SIG-M5 treated with dmso at 0.1 percent for 504 hours (cell line): ENCODE results near the gene STEAP2.
"Not testable (repeated sequence)": the region's sequence is repeated elsewhere in the genome, so short reads cannot be mapped to it uniquely, and the experiment has no call there.

Experiments used
- DNase-seq: peaks from one replicate; lab custom pipeline; 2025; ENCODE audit not compliant: unreplicated experiment; lab: John Stamatoyannopoulos, UW

Gene STEAP2

DNA sequence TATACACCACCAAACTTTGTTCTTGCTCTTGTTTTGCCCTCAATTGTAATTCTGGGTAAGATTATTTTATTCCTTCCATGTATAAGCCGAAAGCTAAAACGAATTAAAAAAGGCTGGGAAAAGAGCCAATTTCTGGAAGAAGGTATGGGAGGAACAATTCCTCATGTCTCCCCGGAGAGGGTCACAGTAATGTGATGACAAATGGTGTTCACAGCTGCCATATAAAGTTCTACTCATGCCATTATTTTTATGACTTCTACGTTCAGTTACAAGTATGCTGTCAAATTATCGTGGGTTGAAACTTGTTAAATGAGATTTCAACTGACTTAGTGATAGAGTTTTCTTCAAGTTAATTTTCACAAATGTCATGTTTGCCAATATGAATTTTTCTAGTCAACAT, 20.9 kb downstream of the STEAP2 start:
- no peak for DNase-seq

DNA sequence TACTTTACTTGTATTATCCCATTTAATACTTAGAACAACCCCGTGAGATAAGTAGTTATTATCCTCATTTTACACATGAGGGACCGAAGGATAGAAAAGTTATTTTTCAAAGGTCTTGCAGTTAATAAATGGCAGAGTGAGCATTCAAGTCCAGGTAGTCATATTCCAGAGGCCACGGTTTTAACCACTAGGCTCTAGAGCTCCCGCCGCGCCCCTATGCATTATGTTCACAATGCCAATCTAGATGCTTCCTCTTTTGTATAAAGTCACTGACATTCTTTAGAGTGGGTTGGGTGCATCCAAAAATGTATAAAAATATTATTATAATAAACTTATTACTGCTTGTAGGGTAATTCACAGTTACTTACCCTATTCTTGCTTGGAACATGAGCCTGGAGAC, 22.0 kb downstream of the STEAP2 start:
- no peak for DNase-seq

DNA sequence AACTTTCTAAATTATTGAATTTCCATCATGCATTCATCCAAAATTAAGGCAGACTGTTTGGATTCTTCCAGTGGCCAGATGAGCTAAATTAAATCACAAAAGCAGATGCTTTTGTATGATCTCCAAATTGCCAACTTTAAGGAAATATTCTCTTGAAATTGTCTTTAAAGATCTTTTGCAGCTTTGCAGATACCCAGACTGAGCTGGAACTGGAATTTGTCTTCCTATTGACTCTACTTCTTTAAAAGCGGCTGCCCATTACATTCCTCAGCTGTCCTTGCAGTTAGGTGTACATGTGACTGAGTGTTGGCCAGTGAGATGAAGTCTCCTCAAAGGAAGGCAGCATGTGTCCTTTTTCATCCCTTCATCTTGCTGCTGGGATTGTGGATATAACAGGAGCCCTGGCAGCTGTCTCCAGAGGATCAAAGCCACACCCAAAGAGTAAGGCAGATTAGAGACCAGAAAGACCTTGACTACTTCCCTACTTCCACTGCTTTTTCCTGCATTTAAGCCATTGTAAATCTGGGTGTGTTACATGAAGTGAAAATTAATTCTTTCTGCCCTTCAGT, 25.3 kb downstream of the STEAP2 start:
- DNase-seq: no peak

DNA sequence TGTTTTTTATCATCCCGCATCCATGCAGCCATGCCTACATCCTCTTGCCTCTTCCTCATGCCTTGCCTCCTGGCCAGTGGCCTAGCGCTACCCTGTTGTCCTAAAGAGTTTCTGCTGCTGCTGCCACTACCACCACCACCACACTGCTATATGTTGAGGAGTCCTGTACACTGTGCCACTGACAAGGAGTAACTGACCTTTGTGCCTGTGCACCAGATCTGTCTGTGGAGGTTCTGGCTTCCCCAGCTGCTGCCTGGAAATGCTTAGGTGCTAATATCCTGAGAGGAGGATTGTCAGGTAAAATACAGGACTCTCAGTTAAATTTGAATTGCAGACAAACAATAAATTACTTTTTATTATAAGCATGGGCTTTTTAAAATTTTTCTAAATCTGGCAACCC, 26.5 kb downstream of the STEAP2 start:
- DNase-seq: no peak

DNA sequence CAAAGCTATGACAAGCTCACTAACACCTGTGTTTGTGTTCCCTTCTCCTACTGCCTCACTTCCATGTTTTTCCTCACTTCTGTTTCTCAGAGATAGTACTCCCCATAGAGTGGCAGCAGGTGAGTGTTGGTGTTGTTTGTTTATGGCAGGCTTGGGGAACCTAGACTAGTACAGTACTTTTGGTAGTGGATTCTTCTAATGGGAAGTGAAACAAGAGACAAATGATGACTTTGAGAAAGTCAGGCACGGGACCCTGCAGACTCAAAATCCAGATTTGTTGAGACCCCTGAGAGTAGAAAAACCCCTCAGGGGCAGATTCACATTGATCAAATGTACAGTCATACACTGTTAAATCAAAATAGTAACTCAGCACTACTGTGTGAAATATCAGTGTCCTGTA, 27.0 kb downstream of the STEAP2 start:
- DNase-seq: peak; percentile 0

DNA sequence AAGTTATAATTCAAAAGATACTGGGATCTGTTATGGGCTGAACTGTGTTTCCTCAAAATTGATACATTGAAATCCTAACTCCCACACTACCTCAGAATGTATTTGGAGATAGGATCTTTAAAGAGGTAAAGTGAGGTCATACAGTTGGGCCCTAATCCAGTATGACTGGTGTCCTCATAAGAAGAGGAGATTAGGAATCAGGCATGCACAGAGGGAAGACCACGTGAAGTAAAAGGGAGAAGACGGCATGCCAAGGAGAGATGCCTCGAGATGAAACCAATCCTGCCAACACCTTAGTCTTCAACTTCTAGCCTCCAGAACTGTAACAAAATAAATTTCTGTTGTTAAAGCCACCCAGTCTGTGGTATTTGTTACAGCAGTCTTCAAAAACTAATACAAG, 27.5 kb downstream of the STEAP2 start:
- DNase-seq: no peak

DNA sequence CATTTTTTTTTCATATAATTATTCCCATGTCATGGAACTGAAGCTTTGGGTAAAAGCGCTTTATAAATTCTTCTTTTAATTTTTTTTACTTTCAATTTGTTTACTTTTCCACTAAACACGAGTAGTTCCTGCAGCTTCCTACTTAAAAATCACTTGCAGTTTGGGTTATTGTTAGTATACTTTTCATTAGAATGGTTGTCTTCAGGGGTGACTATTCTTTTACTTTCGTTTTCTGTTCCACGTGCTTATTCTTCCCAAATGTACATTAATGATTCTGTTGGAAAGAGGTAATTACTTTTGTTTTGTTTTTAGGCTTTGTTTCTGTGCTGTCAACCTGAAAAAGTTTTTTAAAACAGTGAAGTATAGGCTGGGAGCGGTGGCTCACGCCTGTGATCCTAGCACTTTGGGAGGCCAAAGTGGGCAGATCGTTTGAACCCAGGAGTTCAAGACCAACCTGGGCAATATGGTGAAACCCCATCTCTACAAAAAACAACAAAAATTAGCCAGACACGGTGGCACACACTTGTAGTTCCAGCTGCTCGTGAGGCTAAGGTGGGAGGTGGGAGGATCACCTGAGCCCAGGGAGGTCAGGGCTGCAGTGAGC, 28.2 kb downstream of the STEAP2 start:
- no peak for DNase-seq

DNA sequence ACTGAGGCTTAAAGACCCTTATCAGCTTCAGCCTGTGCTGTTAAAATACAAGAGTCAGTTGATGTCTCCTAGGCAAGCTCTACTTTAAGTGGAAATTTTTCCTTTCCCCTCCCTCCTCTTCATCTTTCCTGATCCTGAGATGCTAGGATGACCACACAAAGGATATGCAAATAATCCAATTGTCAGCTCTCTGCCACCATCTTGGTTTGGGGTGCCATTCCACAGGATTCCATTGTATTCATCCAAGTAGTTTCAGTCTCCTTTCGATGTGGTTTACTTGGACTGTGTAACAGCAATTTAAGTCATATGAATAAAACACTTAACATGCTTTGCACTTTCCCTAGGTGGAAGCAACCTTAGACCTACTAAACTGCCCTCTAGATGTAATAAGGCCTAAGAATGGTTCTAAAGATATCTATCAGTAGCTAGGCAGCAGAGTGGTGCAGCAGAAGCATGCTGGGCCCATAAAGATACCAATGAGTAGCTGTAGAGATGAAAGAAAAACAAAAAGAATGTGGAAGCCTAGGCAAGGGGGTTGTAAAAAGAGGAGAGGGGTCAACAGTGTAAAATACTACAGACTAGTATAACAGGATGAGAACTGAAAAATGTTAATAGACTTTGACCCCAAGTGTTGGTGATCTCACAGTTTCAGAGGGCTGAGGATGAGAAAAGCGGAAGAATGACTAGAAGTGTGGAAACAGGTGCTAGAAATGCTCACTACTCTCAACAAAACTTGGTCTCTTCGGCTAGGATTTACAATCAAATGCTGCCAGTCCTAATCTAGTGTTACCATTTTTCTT, 31.0 kb downstream of the STEAP2 start:
- no peak for DNase-seq

DNA sequence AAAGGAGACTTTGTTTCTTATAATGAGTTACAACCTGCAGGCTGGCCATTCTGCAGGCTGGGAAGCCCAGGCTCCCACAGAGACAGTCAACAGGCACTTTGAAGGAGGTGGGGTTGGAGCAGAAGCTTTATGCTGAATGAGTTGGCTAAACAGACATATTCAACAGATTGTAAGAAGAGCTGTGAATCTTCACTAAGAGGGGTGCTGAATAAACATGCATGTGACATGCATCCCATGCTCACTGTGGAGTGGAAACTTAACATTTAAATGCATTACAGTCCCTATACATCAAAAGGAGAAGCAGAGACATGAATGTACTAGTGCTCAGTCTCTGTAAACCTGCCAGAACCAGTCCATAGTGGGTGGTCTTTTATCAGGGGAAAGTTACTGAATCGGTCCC, 32.0 kb downstream of the STEAP2 start:
- no peak for DNase-seq

DNA sequence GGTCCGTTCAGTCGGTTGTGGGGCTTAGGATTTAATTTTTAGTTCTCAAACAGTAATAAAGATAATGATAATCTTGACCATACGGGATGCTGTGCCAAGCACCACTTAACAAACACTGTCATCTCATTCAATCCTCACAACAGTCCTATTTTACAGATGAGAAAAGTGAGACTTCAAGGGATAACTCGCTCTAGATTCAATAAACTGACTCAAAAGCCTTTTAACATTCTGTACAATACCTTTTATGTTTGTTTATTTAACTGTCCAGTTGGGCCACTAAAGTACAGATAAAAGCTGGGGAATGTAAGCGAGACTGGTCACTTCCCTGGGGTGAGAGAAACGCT, 33.0 kb downstream of the STEAP2 start:
- no peak for DNase-seq

DNA sequence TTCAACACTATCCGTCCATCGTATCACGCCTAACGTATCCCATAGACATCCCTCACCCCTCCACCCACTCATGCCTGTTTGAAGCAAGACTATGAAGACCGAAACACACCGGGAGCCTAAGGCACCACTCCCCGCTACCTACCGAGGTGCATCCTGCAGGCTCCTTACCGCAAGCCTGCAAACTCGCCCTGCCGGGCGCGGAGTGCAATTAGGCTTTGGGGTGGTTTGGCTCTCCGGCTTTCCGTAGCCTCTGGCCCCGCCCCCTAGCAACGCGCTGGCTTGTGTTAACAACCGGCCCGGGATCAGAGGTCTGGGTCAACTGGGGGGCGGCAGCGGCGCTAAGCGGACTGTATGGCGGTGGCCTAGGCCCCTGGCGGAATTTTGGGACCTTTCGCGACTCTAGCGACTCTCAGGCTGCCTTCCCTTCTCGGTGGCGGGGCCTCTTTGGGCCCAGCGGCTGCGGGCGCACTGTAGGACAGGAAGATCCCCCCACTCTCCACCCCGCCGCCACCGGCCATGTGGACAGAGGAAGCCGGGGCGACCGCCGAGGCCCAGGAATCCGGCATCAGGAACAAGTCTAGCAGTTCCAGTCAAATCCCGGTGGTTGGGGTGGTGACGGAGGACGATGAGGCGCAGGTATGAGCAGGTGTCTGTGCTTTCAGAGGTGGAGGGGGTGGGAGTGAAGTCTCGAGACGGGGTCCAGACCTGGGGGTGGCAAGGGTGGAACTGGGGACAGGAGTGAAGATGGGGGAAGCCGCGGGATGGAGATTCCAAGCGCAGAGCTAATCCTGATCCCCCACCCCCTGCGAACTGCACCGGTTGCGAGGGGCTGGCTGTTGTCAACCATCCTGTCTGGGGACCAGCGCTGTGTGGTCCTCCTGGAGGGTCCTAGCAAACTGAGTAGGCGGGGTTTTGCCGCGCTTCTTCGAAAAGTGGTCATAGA, 33.6 kb downstream of the STEAP2 start, which contains the start of gene CFAP69:
CFAP69 (plus strand) TSS at position 266 of the 943 bp plus-strand sequence; CDS start at position 517, 251 bp downstream.
- peak; percentile 78 for DNase-seq

DNA sequence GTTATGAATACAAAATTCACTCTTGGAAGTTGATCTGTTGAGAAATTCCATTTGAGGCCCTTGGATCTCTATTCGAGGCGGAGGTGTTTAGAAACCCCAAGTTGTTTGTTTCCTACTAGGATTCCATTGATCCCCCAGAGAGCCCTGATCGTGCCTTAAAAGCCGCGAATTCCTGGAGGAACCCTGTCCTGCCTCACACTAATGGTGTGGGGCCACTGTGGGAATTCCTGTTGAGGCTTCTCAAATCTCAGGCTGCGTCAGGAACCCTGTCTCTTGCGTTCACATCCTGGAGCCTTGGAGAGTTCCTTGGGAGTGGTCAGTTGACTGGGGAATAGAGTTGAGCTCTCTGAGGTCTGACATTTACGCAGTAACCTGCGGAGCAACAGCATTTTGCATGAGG, 34.6 kb downstream of the STEAP2 start:
- no peak for DNase-seq

DNA sequence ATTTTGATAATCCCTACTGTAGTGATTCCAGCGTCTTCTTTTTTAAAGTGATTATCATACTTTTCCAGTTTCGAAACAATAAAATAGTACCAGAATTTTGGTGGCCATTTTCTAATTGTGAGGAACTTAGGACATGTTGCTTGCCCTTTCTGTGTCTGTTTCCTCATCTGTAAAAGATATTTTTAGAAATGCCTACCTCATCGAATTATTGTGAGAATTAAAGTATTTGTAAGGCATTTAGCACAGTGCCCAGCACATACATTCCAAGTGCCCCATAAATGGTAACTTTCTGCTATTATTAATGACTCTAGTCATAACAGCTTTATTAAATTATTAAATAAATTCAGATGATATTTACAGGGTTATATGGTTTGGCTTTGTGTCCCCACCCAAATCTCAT, 37.2 kb downstream of the STEAP2 start:
- no peak for DNase-seq

DNA sequence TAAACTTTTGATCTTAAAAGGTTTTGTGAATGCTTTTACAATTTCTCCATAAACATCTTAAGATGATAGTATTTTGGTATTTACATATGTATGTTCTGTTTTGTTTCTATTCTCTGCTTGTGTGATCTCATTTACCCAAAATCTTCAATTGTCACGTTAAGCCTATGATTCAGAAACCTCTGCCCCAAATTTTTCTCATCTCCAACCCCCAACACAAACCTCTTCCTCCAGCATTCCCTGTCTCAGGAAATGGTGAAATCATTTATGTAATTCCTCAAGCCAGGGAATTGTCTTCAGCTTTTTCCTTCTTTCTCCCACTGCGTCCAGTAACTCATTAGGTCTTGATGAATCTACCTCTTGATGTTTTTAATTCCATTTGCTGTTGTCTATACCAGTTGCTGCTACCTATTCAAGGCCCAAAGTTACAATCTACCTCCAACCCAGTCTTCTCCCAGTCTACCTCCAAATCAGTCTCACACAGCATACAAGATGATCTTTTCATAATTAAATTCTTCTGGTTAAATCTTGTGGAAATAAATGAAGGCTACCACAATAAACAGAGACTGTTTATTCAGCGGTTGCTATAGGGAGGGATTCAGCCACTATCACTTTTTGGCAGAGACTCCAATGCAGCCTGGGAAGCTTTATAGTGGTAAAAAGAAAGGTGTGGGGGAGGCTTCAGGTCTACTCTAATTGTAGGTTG, 39.2 kb downstream of the STEAP2 start:
- no peak for DNase-seq

DNA sequence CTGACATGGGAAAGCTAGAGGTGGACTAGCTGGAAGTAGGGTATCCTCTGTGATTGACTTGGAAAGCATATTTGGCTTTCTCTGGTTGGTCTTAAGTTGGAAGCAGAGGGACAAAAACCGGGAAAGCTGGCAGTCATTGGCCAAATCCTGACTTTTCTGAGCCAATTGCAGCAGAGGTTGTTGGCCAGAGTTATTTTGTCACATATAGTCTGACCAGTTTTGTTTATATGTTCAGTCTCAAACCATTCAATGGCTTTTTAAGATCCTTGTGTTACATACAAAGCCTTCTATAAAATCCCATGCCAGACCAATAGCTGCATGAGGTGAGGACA, 39.7 kb downstream of the STEAP2 start:
- DNase-seq: no peak

DNA sequence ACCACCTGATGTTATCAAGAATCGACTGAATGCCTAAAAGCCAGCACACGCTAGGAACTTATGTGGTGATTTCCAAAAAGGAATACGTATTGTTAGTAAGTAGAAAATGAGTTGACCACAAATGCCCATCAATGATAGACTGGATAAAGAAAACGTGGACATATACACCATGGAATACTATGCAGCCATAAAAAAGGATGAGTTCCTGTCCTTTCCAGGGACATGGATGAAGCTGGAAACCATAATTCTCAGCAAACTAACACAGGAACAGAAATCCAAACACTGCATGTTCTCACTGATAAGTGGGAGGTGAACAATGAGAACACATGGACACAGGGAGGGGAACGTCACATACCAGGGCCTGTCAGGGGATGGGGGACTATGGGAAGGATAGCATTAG, 44.5 kb downstream of the STEAP2 start:
- not testable (repeated sequence) for DNase-seq

DNA sequence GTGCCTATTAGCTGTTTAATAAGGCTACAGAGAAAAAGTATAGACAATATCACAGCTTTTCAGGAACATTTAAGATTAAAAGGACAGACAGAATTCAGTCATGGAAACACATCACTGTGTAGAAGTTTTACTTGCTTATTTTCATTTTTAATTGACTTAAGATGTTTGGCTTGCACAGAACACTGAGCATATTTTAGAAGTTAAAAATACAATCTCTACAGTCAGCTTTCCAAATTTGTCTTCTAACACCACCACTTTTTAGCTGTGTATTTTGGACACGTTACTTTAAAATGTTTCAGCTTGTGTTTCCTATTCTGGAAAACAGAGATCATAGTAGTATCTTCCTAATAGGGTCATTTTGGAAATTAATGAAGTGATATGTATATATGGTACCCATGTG, 45.2 kb downstream of the STEAP2 start:
- DNase-seq: no peak

DNA sequence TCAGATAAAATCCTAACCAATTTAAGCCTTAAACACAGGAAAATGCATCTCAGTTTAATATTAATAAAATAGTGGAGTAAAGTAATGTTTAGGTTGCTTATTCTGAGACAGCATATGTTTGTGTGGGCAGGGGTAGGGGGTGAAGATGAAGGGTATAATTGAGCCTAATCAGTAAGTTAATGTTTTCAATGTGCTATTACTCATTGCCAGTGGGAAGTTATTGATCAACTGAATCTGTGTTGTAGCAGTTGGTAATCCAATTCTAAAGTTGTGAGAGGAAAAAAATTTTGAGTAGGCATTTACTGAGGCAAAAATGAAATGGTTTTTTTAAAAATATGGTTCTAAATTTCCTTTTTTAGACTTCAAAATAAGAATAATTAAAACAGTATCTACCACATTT, 49.9 kb downstream of the STEAP2 start:
- no peak for DNase-seq

DNA sequence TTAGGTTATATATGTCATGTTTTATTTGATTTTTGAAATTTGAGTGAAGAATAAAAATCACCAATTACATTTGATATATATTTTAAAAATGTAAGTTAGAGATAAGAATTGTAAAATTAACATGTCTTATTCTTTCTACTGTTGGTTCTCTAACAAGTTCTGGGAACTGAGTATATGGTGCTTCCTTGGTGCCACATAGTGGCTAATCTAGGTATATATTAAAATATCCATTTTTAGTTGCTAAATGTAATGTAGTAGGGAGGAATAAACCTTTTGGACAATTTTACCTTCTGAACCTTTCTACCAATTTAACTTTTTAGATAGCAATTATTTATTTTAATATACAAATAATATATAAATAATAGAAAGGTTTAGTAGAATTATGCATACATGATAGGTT, 50.9 kb downstream of the STEAP2 start:
- DNase-seq: peak; percentile 47

DNA sequence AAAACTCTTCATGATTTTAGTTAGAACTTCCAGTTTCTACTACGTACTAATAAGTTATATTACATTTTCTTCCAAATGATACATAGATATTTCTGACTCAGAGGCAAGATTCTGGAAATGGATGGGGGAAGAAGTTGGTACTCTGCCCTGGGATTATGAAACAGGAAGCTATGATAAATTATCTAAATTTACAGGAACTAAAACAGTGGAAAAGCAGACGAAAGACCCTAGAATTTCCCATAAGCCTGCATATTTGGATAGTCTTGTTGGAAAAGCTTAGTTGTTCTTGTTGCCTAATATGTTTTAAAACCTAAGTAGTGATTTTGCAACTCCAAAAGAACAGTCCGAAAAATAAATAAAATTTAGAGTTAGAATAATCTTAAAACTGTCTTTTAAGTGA, 55.3 kb downstream of the STEAP2 start:
- no peak for DNase-seq

DNA sequence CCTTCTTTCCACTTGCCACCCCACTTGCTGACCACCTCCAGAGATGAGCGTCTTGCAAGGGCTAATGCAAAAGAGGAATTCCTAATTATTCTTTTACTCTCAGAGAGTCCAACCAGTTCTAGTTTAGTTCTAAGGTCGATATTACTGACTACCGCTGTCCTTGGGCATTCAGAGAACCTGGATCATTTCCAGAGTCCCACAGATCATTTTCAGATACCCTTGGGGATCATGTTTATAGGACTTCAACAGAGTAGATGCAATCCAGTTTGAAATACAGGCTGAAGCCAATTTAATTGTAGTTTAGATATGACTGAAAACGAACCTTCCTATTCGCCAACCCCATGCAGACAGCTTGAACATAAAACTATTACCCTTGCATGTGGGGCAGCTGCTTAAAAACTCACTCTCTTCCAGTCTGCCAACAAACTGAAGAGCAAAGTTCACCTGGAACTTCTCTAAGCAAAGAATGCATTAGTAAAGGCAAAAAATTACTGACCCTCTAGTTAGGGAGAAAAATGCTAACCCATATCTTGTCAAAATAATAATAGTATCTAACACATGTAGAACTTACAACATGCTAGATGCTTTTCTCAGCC, 55.8 kb downstream of the STEAP2 start:
- no peak for DNase-seq
